ENCODE results near the gene SSH2. TPM values are rescaled to one million over a fixed set of nuclear protein-coding genes. Genes with fewer than 3 reads are reported as not detected.

Gene SSH2
- total RNA-seq, 4 donors from 2014 or later, result 140 to 241 (median 172) TPM

DNA sequence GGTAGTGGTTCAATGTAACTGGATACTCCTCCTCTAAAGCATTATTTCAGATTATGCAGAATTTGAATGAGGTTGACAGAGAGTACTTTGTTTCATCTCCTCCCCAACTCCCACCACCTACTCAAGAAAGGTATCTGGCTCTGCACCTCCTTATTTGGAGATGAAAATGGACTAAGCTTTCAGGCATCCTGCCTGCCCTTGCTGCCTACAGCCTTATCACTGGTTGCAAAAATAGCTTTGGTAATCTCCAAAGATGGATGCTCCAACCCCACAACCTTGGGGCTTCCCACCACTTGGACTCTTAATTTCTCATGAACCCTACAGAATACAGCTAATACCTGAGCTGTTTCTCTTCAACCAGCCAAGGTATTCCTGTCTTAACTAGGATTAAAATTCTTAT is 262.1 kb downstream of the SSH2 start:
- ATAC-seq, result no peak
- no peak overlapping the region for H3K4me3 ChIP-seq
- no peak for DNase-seq
- TF ChIP-seq POLR2A (IDR thresholded peaks at IDR 0.05), result no peak
- TF ChIP-seq, protein P1, sequence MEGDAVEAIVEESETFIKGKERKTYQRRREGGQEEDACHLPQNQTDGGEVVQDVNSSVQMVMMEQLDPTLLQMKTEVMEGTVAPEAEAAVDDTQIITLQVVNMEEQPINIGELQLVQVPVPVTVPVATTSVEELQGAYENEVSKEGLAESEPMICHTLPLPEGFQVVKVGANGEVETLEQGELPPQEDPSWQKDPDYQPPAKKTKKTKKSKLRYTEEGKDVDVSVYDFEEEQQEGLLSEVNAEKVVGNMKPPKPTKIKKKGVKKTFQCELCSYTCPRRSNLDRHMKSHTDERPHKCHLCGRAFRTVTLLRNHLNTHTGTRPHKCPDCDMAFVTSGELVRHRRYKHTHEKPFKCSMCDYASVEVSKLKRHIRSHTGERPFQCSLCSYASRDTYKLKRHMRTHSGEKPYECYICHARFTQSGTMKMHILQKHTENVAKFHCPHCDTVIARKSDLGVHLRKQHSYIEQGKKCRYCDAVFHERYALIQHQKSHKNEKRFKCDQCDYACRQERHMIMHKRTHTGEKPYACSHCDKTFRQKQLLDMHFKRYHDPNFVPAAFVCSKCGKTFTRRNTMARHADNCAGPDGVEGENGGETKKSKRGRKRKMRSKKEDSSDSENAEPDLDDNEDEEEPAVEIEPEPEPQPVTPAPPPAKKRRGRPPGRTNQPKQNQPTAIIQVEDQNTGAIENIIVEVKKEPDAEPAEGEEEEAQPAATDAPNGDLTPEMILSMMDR (IDR thresholded peaks at IDR 0.05 in 4 of 5, conservative IDR thresholded peaks at IDR 0.05 in 1 of 5), result no peak
- H3K4me1 ChIP-seq, result peaks cover 35 to 44% of the 10 kb centered on the region in 2 donors
- in situ Hi-C loops (cut with MboI; ENCODE audit: low sequenced_read_pairs in 4 of 4) (no loop called here), intact Hi-C loops (cut with DNase I; ENCODE audit: low total_unique reads) (no loop called here)
- peaks cover 0 to 80% of the 10 kb centered on the region in 2 donors for H3K36me3 ChIP-seq
- no peaks in the 10 kb centered on the region for H3K27me3 ChIP-seq
- H3K9me3 ChIP-seq, result no peaks in the 10 kb centered on the region
- H3K27ac ChIP-seq, result peak overlapping the region; percentile 97 to 100 (median 98)

- ATAC-seq, result no peak
- no peak for DNase-seq
- H3K36me3 ChIP-seq, result peaks cover 0 to 62% of the 10 kb centered on the region in 2 donors
Measured at GRCh38 chr17:29665481-29665810, 264.6 kb downstream of the SSH2 start.

DNA sequence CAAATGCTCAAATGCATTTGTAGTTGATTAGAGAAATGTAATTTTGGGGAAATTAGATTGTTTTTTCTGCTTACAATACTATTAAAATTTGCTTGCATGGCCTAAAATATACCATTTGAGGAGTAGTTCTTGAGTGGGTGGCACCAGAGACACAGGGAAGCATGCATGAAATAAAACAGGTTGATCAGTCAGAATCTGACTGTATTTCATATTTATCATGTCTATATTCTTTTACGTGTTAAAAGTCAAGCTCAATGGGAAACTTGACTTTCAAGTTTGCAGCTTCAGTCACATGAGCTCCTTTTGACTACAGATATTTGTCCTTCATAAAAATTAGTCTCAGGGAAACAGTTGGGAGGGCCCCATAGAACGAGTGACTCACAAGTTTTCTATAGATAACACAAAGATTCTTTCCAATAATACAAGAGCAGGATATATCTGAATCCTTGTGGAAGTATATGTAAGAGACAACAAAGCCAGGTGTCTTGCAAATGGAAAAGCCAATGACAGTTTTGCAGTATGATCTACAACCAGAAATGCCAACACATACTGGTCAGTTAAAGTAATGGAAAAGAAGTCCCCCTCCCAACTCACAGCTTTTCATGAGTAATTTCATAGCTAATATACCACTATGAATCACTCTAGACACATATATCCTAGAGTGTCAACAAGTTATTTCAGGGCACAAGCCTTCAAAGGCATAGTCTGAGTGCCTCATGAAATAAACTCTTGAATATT is 265.1 kb downstream of the SSH2 start:
- peak; percentile 41 to 63 for ATAC-seq
- in situ Hi-C loops (cut with MboI; ENCODE audit: low sequenced_read_pairs in 4 of 4), result no loop called here

More at GRCh38 chr17:29665481-29665810, 264.6 kb downstream of the SSH2 start:
- no peak overlapping the region for H3K4me3 ChIP-seq
- peak overlapping the region; percentile 97 to 100 (median 98) for H3K27ac ChIP-seq
- peaks cover 57 to 63% of the 10 kb centered on the region in 2 donors for H3K4me1 ChIP-seq
- TF ChIP-seq, protein P1 (IDR thresholded peaks at IDR 0.05 in 4 of 5, conservative IDR thresholded peaks at IDR 0.05 in 1 of 5), result no peak
- TF ChIP-seq POLR2A (IDR thresholded peaks at IDR 0.05), result no peak
- intact Hi-C loops (cut with DNase I; ENCODE audit: low total_unique reads) (no loop called here), in situ Hi-C loops (cut with MboI; ENCODE audit: low sequenced_read_pairs in 4 of 4) (no loop called here)
- H3K27me3 ChIP-seq, result no peaks in the 10 kb centered on the region
- no peaks in the 10 kb centered on the region for H3K9me3 ChIP-seq

DNA sequence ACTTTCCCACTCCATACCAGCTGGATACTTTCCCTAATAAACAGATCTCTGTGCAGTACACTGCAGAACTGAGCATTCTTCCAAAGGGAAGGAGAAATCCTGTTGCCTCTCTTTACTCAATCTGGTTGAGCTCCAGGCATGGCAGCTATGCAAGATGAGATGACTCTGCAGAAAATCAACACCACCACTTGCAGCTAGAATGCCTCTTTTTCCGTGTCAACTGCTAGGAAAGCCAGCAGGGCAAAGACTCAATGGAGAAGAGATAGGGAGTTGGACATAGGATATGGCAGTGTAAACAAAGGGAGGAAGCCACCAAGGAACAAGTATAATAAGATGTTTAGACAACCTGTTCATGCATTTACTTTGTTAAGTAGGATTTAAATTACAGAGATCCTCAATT is 266.9 kb downstream of the SSH2 start:
- H3K9me3 ChIP-seq, result no peaks in the 10 kb centered on the region
- peaks cover 0 to 56% of the 10 kb centered on the region in 2 donors for H3K36me3 ChIP-seq
- peak overlapping the region; percentile 97 to 100 (median 98) for H3K27ac ChIP-seq
- no peaks in the 10 kb centered on the region for H3K27me3 ChIP-seq
- ATAC-seq (peak; percentile 75 to 78), DNase-seq (peak; percentile 60 to 78)
- peaks cover 56 to 69% of the 10 kb centered on the region in 2 donors for H3K4me1 ChIP-seq
- in situ Hi-C loops (cut with MboI; ENCODE audit: low sequenced_read_pairs in 4 of 4) (no loop called here), intact Hi-C loops (cut with DNase I; ENCODE audit: low total_unique reads) (no loop called here)
- no peak for TF ChIP-seq POLR2A (IDR thresholded peaks at IDR 0.05)
- TF ChIP-seq, protein P1 (IDR thresholded peaks at IDR 0.05 in 4 of 5, conservative IDR thresholded peaks at IDR 0.05 in 1 of 5), result no peak
- no peak overlapping the region for H3K4me3 ChIP-seq

More for the DNA sequence above, 265.1 kb downstream of the SSH2 start:
- no peaks in the 10 kb centered on the region for H3K27me3 ChIP-seq
- intact Hi-C loops (cut with DNase I; ENCODE audit: low total_unique reads), result no loop called here
- no peak for TF ChIP-seq POLR2A (IDR thresholded peaks at IDR 0.05)
- TF ChIP-seq, protein P1 (IDR thresholded peaks at IDR 0.05 in 4 of 5, conservative IDR thresholded peaks at IDR 0.05 in 1 of 5), result no peak
- H3K4me3 ChIP-seq, result no peak overlapping the region
- H3K27ac ChIP-seq, result peak overlapping the region; percentile 97 to 100 (median 98)
- DNase-seq, result no peak
- H3K4me1 ChIP-seq, result peaks cover 60 to 63% of the 10 kb centered on the region in 2 donors
- no peaks in the 10 kb centered on the region for H3K9me3 ChIP-seq
- peaks cover 0 to 62% of the 10 kb centered on the region in 2 donors for H3K36me3 ChIP-seq
